Activated B cell treated with CpG ODN at 0.5 μM for 24 hours (primary cell): ENCODE data around the gene SLC51B. TPM values are rescaled to one million over a fixed set of nuclear protein-coding genes. Genes with fewer than 3 reads are reported as not detected.
A peak's percentile ranks its signal among the peaks of the same experiment; 100 is the strongest.

Source experiments
- ATAC-seq: fragments of 200-7000 bp; cut with Tn5 transposase; one replicate; pipeline ENCODE4 v1.10.0; 2021; ENCODE audit warnings: low read depth, mild to moderate bottlenecking, moderate library complexity
- CTCF ChIA-PET: fragments of 350-600 bp; sonication (Branson Sonifier 250); formaldehyde crosslinking; loops from one replicate; lab custom pipeline; 2021; ENCODE audit warnings: antibody characterized with exemption; lab: Charles Lee
- POLR2A ChIA-PET: fragments of 350-600 bp; sonication (Branson Sonifier 250); formaldehyde crosslinking; loops from one replicate; lab custom pipeline; 2021; ENCODE audit warnings: antibody characterized with exemption; lab: Charles Lee
- DNase-seq: peaks from one replicate; pipeline ENCODE4 v3.0.0; 2022
- H3K27ac Mint-ChIP-seq: one replicate; pipeline ENCODE4 v1.8.0; 2020; ENCODE audit warnings: mixed read lengths
- H3K27me3 Mint-ChIP-seq: one replicate; pipeline ENCODE4 v1.8.0; 2021; ENCODE audit warnings: mixed read lengths
- H3K36me3 Mint-ChIP-seq: one replicate; pipeline ENCODE4 v1.8.0; 2021; ENCODE audit warnings: low read depth, mixed read lengths
- H3K4me1 Mint-ChIP-seq: one replicate; pipeline ENCODE4 v1.8.0; 2021; ENCODE audit warnings: mixed read lengths
- H3K4me3 Mint-ChIP-seq: one replicate; pipeline ENCODE4 v1.8.0; 2020; ENCODE audit warnings: mild to moderate bottlenecking, mixed read lengths
- H3K9me3 Mint-ChIP-seq: one replicate; pipeline ENCODE4 v1.8.0; 2020; ENCODE audit warnings: mixed read lengths
- intact Hi-C: fragments of 100-400 bp; cut with micrococcal nuclease; formaldehyde crosslinking; loops from one replicate; pipeline ENCODE4 v1.15.1; 2024
- total RNA-seq: library from RNA; stranded (reverse); gene quantifications from 2 replicates; pipeline ENCODE4 v1.2.3, GENCODE V29; 2022
- TF ChIP-seq, protein P1 (sequence below): fragments of 200-600 bp; IDR thresholded peaks from one replicate; pipeline ENCODE4 v1.8.0; 2022; ENCODE audit warnings: antibody characterized with exemption, mild to moderate bottlenecking

SLC51B gene
- total RNA-seq, 1 donor from 2014 or later = not detected

DNA sequence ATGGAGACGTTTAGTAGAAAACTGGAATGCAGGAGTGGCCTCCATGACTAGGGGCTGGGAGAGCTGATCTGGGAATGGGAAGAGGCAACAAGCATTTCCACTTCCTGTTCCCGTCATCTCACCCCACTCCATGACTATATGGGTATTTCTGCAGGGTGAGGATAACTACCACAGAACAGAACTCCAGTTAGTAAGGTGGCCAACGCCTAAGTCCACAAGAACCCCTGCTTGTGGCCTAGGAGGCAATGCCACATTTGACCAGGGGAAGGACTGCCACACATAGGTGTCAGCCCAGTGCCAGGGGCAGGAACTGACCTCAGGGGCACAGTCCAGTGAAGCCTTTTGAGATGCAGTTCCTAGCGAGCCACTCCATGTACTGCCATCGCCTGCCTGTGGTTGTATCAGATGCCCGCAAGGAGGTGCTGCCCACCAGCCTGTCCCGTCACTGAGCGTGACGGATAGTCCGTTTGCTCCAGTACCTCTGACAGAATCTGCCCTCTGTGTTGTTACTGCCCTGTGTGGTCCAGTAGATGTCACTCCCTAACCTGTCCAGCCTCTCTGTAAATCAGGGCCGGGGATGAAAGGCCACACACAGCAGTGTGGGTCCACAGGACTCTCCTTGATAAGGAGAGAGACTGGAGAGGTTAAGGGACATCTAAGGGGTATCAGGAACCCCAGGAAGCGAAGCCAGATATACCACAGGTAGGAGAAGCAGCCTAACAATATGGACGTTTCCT is 12.2 kb upstream of the SLC51B start:
- Mint-ChIP-seq H3K4me1 (peaks cover 17% of the 10 kb centered on the region), H3K27ac (peak overlapping the region; percentile 6), H3K4me3 (peak overlapping the region; percentile 35), H3K9me3 (no peaks in the 10 kb centered on the region), H3K27me3 (peaks cover 7% of the 10 kb centered on the region), H3K36me3 (no peaks in the 10 kb centered on the region)
- CTCF ChIA-PET = interaction anchor here (1.0 to 1.5 kb wide), 3 partner anchors 45 to 265 kb away, joined by 3 to 7 read pairs (median 6); partner anchors contain the start of gene PARP16
- DNase-seq (peak; percentile 39), ATAC-seq (peak; percentile 52)
- POLR2A ChIA-PET = interaction anchor here (1.5 to 1.7 kb wide), 2 partner anchors 265 to 272 kb away, joined by 5 read pairs; partner anchors contain the start of gene RNU5B-1
- intact Hi-C loops = loop anchor here (1.0 to 2.0 kb wide), 7 partner anchors 16 to 352 kb away; no protein-coding TSS in a partner anchor
- TF ChIP-seq, protein P1, sequence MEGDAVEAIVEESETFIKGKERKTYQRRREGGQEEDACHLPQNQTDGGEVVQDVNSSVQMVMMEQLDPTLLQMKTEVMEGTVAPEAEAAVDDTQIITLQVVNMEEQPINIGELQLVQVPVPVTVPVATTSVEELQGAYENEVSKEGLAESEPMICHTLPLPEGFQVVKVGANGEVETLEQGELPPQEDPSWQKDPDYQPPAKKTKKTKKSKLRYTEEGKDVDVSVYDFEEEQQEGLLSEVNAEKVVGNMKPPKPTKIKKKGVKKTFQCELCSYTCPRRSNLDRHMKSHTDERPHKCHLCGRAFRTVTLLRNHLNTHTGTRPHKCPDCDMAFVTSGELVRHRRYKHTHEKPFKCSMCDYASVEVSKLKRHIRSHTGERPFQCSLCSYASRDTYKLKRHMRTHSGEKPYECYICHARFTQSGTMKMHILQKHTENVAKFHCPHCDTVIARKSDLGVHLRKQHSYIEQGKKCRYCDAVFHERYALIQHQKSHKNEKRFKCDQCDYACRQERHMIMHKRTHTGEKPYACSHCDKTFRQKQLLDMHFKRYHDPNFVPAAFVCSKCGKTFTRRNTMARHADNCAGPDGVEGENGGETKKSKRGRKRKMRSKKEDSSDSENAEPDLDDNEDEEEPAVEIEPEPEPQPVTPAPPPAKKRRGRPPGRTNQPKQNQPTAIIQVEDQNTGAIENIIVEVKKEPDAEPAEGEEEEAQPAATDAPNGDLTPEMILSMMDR = no peak

DNA sequence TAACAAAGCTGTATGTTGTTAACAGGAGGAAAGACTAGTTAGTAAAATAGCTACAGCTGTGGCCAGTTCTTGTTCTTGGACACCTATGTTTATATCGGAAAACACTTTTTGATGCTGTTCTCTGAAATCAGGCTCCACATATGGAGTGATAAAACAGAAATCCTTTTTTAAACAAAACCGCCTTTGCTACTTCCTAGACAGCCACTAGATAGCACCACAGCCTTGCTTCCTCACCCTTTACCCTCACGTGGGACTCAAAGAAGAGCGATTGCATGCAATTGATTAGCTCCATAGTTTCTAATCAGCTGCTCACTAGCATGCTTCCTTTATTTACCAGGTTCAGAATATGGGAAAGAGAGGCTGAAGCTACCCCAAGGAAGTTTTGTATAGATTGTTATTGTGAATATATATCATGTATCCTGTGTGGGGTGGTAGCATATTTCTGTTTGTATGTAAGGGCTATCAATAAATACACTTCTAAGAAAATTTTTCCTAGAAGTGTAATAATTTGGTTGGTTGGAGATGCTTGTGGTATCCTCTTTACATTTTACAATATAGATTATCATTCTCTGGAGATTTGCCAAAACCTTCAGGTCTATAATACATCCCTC is 11.4 kb upstream of the SLC51B start:
- H3K4me3 Mint-ChIP-seq = no peak overlapping the region
- intact Hi-C loops = loop anchor here (1.0 to 2.0 kb wide), 7 partner anchors 16 to 352 kb away; no protein-coding TSS in a partner anchor
- ChIA-PET POLR2A (interaction anchor here (0.7 to 1.7 kb wide), 5 partner anchors 10 to 350 kb away, joined by 4 to 9 read pairs (median 5); partner anchors contain the start of gene RNU5B-1), CTCF (interaction anchor here (0.8 to 1.8 kb wide), 7 partner anchors 39 to 271 kb away, joined by 3 to 7 read pairs (median 4); partner anchors contain the start of genes PARP16 and RNU5B-1)
- no peak overlapping the region for H3K27ac Mint-ChIP-seq
- no peak for ATAC-seq
- H3K9me3 Mint-ChIP-seq = no peaks in the 10 kb centered on the region
- H3K4me1 Mint-ChIP-seq = peaks cover 9% of the 10 kb centered on the region
- DNase-seq = no peak
- peaks cover 7% of the 10 kb centered on the region for H3K27me3 Mint-ChIP-seq
- H3K36me3 Mint-ChIP-seq = no peaks in the 10 kb centered on the region
- TF ChIP-seq, protein P1 = no peak

DNA sequence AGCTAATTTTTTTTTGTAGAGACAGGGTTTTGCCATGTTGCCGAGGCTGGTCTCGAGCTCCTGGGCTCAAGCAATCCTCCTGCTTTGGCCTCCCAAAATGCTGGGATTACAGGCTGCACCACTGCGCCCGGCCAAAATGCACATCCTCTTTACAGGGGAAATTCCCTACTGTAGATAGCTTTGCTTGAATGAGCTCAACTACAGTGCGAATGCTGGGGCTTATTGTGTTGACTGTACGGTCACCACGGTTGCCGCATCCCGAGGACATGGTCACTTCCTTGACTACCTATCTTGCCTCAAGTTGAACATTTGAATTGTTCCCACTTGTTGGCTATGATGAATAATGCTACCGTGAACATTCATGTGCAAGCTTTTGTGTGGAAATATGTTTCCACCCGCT is 10.5 kb upstream of the SLC51B start:
- intact Hi-C loops = no loop called here

DNA sequence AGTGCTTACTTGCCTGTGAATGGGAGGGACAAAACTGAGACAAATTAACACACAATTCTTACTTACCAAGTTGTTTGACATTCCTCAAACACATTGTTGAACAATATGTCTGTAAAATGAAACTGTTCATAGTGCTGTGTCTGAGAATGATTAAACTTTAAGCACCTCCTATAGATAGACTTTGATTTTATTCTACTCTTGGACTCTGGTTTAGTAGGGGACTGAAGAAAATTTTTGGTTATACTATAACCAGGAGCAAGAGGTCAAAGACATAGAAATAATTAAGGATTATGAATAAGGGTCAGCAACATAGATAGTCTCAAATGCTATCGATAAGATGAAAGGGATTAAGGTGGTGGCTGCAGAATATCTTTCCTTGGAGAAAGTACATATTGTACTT is 7.9 kb upstream of the SLC51B start:
- no peaks in the 10 kb centered on the region for H3K36me3 Mint-ChIP-seq
- no peaks in the 10 kb centered on the region for H3K9me3 Mint-ChIP-seq
- peaks cover 7% of the 10 kb centered on the region for H3K27me3 Mint-ChIP-seq
- TF ChIP-seq, protein P1 = no peak
- no peak for ATAC-seq
- H3K4me3 Mint-ChIP-seq = no peak overlapping the region
- no peak overlapping the region for H3K27ac Mint-ChIP-seq
- DNase-seq = no peak
- ChIA-PET CTCF (no interaction called here), POLR2A (no interaction called here)
- H3K4me1 Mint-ChIP-seq = peaks cover 7% of the 10 kb centered on the region
- intact Hi-C loops = no loop called here

More for the DNA sequence above, 10.5 kb upstream of the SLC51B start:
- H3K36me3 Mint-ChIP-seq = no peaks in the 10 kb centered on the region
- peaks cover 7% of the 10 kb centered on the region for H3K27me3 Mint-ChIP-seq
- CTCF ChIA-PET = interaction anchor here (1.1 to 1.8 kb wide), 5 partner anchors 38 to 270 kb away, joined by 3 to 6 read pairs (median 4); partner anchors contain the start of gene RNU5B-1
- TF ChIP-seq, protein P1 = no peak
- H3K9me3 Mint-ChIP-seq = no peaks in the 10 kb centered on the region
- POLR2A ChIA-PET = interaction anchor here (1.2 to 1.7 kb wide), 4 partner anchors 9 to 270 kb away, joined by 4 to 9 read pairs (median 5); partner anchors contain the start of gene RNU5B-1
- no peak overlapping the region for H3K27ac Mint-ChIP-seq
- ATAC-seq = no peak
- H3K4me1 Mint-ChIP-seq = peaks cover 7% of the 10 kb centered on the region
- no peak for DNase-seq
- H3K4me3 Mint-ChIP-seq = no peak overlapping the region

DNA sequence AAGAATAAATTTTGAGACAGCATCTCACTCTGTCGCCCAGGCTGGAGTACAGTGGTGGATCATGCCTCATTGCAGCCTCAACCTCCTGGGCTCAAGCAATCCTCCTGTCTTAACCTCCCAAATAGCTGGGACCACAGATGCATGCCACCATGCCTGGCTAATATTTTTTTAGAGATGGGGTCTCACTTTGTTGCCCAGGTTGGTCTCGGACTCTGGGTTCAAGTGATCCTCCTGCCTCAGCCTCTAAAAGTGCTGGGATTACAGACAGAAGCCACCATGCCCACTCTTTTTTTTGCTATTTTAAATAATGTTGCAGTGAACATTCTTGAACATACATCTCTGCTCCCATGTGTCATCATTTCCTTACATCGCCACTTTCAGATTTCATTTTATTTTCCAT is 6.8 kb upstream of the SLC51B start:
- intact Hi-C loops = no loop called here
- DNase-seq = no peak
- H3K9me3 Mint-ChIP-seq = no peaks in the 10 kb centered on the region
- no peak overlapping the region for H3K27ac Mint-ChIP-seq
- TF ChIP-seq, protein P1 = no peak
- no peak overlapping the region for H3K4me3 Mint-ChIP-seq
- no peak for ATAC-seq
- ChIA-PET POLR2A (no interaction called here), CTCF (no interaction called here)
- H3K4me1 Mint-ChIP-seq = peaks cover 3% of the 10 kb centered on the region
- H3K27me3 Mint-ChIP-seq = peaks cover 4% of the 10 kb centered on the region
- no peaks in the 10 kb centered on the region for H3K36me3 Mint-ChIP-seq
